ENCODE measurements around the gene NELFB.
"Not testable (repeated sequence)": the region's sequence is repeated elsewhere in the genome, so short reads cannot be mapped to it uniquely, and the experiment has no call there.

The NELFB gene

GRCh38 chr9:137234758-137235423 lies 20.2 kb upstream of the NELFB start:
- no peak for DNase-seq (ENCODE audit: low read depth in 1 of 2, low spot score in 1 of 2)

- DNase-seq (ENCODE audit: low read depth in 1 of 2, low spot score in 1 of 2) = no peak
Observed at GRCh38 chr9:137235424-137236237, 19.5 kb upstream of the NELFB start.

GRCh38 chr9:137236238-137236935 lies 18.7 kb upstream of the NELFB start:
- DNase-seq (ENCODE audit: low read depth in 1 of 2, low spot score in 1 of 2) = peak; percentile 83 to 84

- DNase-seq (ENCODE audit: low read depth in 1 of 2, low spot score in 1 of 2) = no peak
Observed at GRCh38 chr9:137236936-137237421, 18.1 kb upstream of the NELFB start.

GRCh38 chr9:137237759-137238726 lies 17.1 kb upstream of the NELFB start:
- no peak for DNase-seq (ENCODE audit: low read depth in 1 of 2, low spot score in 1 of 2)

- not testable (repeated sequence) for DNase-seq (ENCODE audit: low read depth in 1 of 2, low spot score in 1 of 2)
Observed at GRCh38 chr9:137239541-137240200, 15.5 kb upstream of the NELFB start.

- DNase-seq (ENCODE audit: low read depth in 1 of 2, low spot score in 1 of 2) = peak in 1 of 2 donors; percentile 62
Observed at GRCh38 chr9:137240318-137240840, 14.7 kb upstream of the NELFB start.

- peak; percentile 90 to 96 for DNase-seq (ENCODE audit: low read depth in 1 of 2, low spot score in 1 of 2)
Observed at GRCh38 chr9:137240841-137241489, 14.2 kb upstream of the NELFB start, which contains the start of gene TUBB4B. Gene TUBB4B (plus strand): TSS chr9:137241287. CDS start chr9:137241361, 74 bp downstream.

- DNase-seq (ENCODE audit: low read depth in 1 of 2, low spot score in 1 of 2) = peak; percentile 55 to 64
Observed at GRCh38 chr9:137241490-137242268, 13.4 kb upstream of the NELFB start.

- DNase-seq (ENCODE audit: low read depth in 1 of 2, low spot score in 1 of 2) = no peak
Observed at GRCh38 chr9:137242269-137243203, 12.6 kb upstream of the NELFB start.

- DNase-seq (ENCODE audit: low read depth in 1 of 2, low spot score in 1 of 2) = not testable (repeated sequence)
Observed at GRCh38 chr9:137243266-137243625, 11.9 kb upstream of the NELFB start.

GRCh38 chr9:137243626-137244485 lies 11.3 kb upstream of the NELFB start:
- DNase-seq (ENCODE audit: low read depth in 1 of 2, low spot score in 1 of 2) = no peak

GRCh38 chr9:137244486-137245449 lies 10.4 kb upstream of the NELFB start:
- DNase-seq (ENCODE audit: low read depth in 1 of 2, low spot score in 1 of 2) = no peak

GRCh38 chr9:137245450-137246421 lies 9.4 kb upstream of the NELFB start:
- no peak for DNase-seq (ENCODE audit: low read depth in 1 of 2, low spot score in 1 of 2)
